H9 (cell line): ENCODE results near the gene NUDT3. TPM values are rescaled to one million over a fixed set of nuclear protein-coding genes. Genes with fewer than 3 reads are reported as not detected.

ENCODE experiments used
- DNase-seq: peaks from one replicate; pipeline ENCODE4 v3.0.0-alpha.2; 2017
- H2AFZ ChIP-seq: one replicate; pipeline ENCODE4 v1.6.1; 2013; ENCODE audit warnings: mild to moderate bottlenecking, low read length, control low read depth, moderate library complexity
- H2AK5ac ChIP-seq: 2 replicates; pipeline ENCODE4 v1.6.1; 2013; ENCODE audit warnings: low read length, control low read depth, mixed read lengths; ENCODE audit not compliant: insufficient read length
- H2BK120ac ChIP-seq: one replicate; pipeline ENCODE4 v1.6.1; 2013; ENCODE audit warnings: low read depth, mild to moderate bottlenecking, low read length, control low read depth, inconsistent platforms; ENCODE audit not compliant: poor library complexity, severe bottlenecking
- H2BK12ac ChIP-seq: 2 replicates; pipeline ENCODE4 v1.6.1; 2013; ENCODE audit warnings: low read length, control low read depth, mixed read lengths, low read depth; ENCODE audit not compliant: insufficient read length
- H2BK15ac ChIP-seq: 2 replicates; pipeline ENCODE4 v1.6.1; 2013; ENCODE audit warnings: low read depth, low read length, control low read depth
- H2BK20ac ChIP-seq: one replicate; pipeline ENCODE4 v1.6.1; 2013; ENCODE audit warnings: low read depth, mild to moderate bottlenecking, low read length, control low read depth, inconsistent platforms; ENCODE audit not compliant: poor library complexity, severe bottlenecking
- H2BK5ac ChIP-seq: 2 replicates; pipeline ENCODE4 v1.6.1; 2013; ENCODE audit warnings: low read length, control low read depth, mixed read lengths; ENCODE audit not compliant: insufficient read length
- H3K14ac ChIP-seq: 2 replicates; pipeline ENCODE4 v1.6.1; 2013; ENCODE audit warnings: low read length, control low read depth; ENCODE audit not compliant: insufficient read depth
- H3K18ac ChIP-seq: 2 replicates; pipeline ENCODE4 v1.6.1; 2013; ENCODE audit warnings: low read depth, mild to moderate bottlenecking, mixed read lengths, low read length, control low read depth; ENCODE audit not compliant: insufficient read length
- H3K23ac ChIP-seq: 2 replicates; pipeline ENCODE4 v1.6.1; 2013; ENCODE audit warnings: low read length, control low read depth, mixed read lengths, low read depth; ENCODE audit not compliant: insufficient read length
- H3K23me2 ChIP-seq: 2 replicates; pipeline ENCODE4 v1.6.1; 2013; ENCODE audit warnings: low read depth, mild to moderate bottlenecking, mixed read lengths, low read length, control low read depth; ENCODE audit not compliant: insufficient read length, poor library complexity, severe bottlenecking
- H3K27ac ChIP-seq: 2 replicates; pipeline ENCODE4 v1.5.1; 2013; ENCODE audit warnings: low read length, control low read depth, mixed read lengths, low read depth; ENCODE audit not compliant: insufficient read length
- H3K27me3 ChIP-seq: 2 replicates; pipeline ENCODE4 v1.6.1; 2013; ENCODE audit warnings: low read length, control low read depth, inconsistent platforms; ENCODE audit not compliant: insufficient read depth
- H3K4ac ChIP-seq: 2 replicates; pipeline ENCODE4 v1.6.1; 2013; ENCODE audit warnings: low read depth, mild to moderate bottlenecking, control low read depth, inconsistent platforms, low read length, moderate library complexity
- H3K4me1 ChIP-seq: 2 replicates; pipeline ENCODE4 v1.6.1; 2013; ENCODE audit warnings: low read length, control low read depth, inconsistent platforms; ENCODE audit not compliant: insufficient read depth
- H3K4me2 ChIP-seq: 2 replicates; pipeline ENCODE4 v1.6.1; 2013; ENCODE audit warnings: low read length, control low read depth, mixed read lengths; ENCODE audit not compliant: insufficient read length, insufficient read depth
- H3K56ac ChIP-seq: 2 replicates; pipeline ENCODE4 v1.6.1; 2013; ENCODE audit warnings: low read depth, mild to moderate bottlenecking, mixed read lengths, low read length, control low read depth; ENCODE audit not compliant: insufficient read length
- H3K79me1 ChIP-seq: 2 replicates; pipeline ENCODE4 v1.6.1; 2013; ENCODE audit warnings: low read depth, mild to moderate bottlenecking, moderate library complexity, low read length, control low read depth, inconsistent platforms; ENCODE audit not compliant: insufficient read depth, poor library complexity, severe bottlenecking
- H3K79me2 ChIP-seq: 2 replicates; pipeline ENCODE4 v1.6.1; 2013; ENCODE audit warnings: low read length, control low read depth, inconsistent platforms; ENCODE audit not compliant: insufficient read depth
- H3K9ac ChIP-seq: 2 replicates; pipeline ENCODE4 v1.6.1; 2013; ENCODE audit warnings: low read length, control low read depth, mixed read lengths; ENCODE audit not compliant: insufficient read length; ENCODE audit errors: extremely low read depth
- H3K9me3 ChIP-seq: one replicate; pipeline ENCODE4 v1.6.1; 2013; ENCODE audit warnings: low read depth, low read length, inconsistent platforms; ENCODE audit not compliant: control insufficient read depth
- H3T11ph ChIP-seq: one replicate; pipeline ENCODE4 v1.6.1; 2013; ENCODE audit warnings: mild to moderate bottlenecking, low read length, control low read depth, inconsistent platforms
- H4K20me1 ChIP-seq: one replicate; pipeline ENCODE4 v1.6.1; 2013; ENCODE audit not compliant: control insufficient read depth, insufficient read length, insufficient read depth
- H4K5ac ChIP-seq: 2 replicates; pipeline ENCODE4 v1.6.1; 2013; ENCODE audit warnings: low read depth, mild to moderate bottlenecking, mixed read lengths, low read length, control low read depth; ENCODE audit not compliant: insufficient read length
- H4K8ac ChIP-seq: replicated peaks from 2 replicates; pipeline ENCODE4 v1.6.1; 2013; ENCODE audit warnings: low read length, control low read depth, mixed read lengths, low read depth; ENCODE audit not compliant: insufficient read length
- H4K91ac ChIP-seq: 2 replicates; pipeline ENCODE4 v1.6.1; 2013; ENCODE audit warnings: low read depth, mild to moderate bottlenecking, moderate library complexity, mixed read lengths, low read length, control low read depth; ENCODE audit not compliant: insufficient read length
- H3K27ac Mint-ChIP-seq, 3 experiments: 2 replicates in 2 of 3; 3 replicates in 1 of 3; pipeline ENCODE4 v1.8.0; 2020 to 2021; ENCODE audit warnings: mixed read lengths in 3 of 3, mild to moderate bottlenecking in 1 of 3, moderate library complexity in 1 of 3
- H3K27me3 Mint-ChIP-seq: 2 replicates; pipeline ENCODE4 v1.8.0; 2021; ENCODE audit warnings: low read depth, mild to moderate bottlenecking, moderate library complexity, mixed read lengths
- H3K36me3 Mint-ChIP-seq, 3 experiments: 2 replicates in 2 of 3; 3 replicates in 1 of 3; pipeline ENCODE4 v1.8.0; 2020 to 2021; ENCODE audit warnings: low read depth in 3 of 3, mixed read lengths in 3 of 3; ENCODE audit not compliant: insufficient read depth in 1 of 3
- H3K4me1 Mint-ChIP-seq, 2 experiments: 2 replicates each; pipeline ENCODE4 v1.8.0; 2020; ENCODE audit warnings: mixed read lengths in 2 of 2
- H3K4me3 Mint-ChIP-seq, 2 experiments: 2 replicates in 1 of 2; 3 replicates in 1 of 2; pipeline ENCODE4 v1.8.0; 2020 to 2021; ENCODE audit warnings: mild to moderate bottlenecking in 2 of 2, mixed read lengths in 2 of 2, moderate library complexity in 1 of 2
- H3K9me3 Mint-ChIP-seq, 2 experiments: 2 replicates in 1 of 2; 3 replicates in 1 of 2; pipeline ENCODE4 v1.8.0; 2020; ENCODE audit warnings: mild to moderate bottlenecking in 2 of 2, mixed read lengths in 2 of 2, moderate library complexity in 1 of 2
- CTCF ChIP-seq: fragments of 200-600 bp; sonication (generic); conservative IDR thresholded peaks from 3 replicates; pipeline ENCODE4 v1.8.0; 2021; ENCODE audit warnings: antibody characterized with exemption, mild to moderate bottlenecking
- WGBS: extraction: QIAGEN DNeasy Blood & Tissue Kit; methylation state at CpG from one replicate; pipeline ENCODE4 v1.1.7; 2013; ENCODE audit warnings: missing lambda C conversion rate, low lambda C conversion rate, mixed read lengths; ENCODE audit not compliant: insufficient read length; ENCODE audit errors: extremely low coverage; 5-methylcytosine and 5-hydroxymethylcytosine counted together
- total RNA-seq: library from RNA; stranded (reverse); gene quantifications from 2 replicates; pipeline ENCODE4 v1.2.1, GENCODE V29; 2021

Gene NUDT3
- total RNA-seq, 1 experiment from 2014 or later: 23.6 TPM

DNA sequence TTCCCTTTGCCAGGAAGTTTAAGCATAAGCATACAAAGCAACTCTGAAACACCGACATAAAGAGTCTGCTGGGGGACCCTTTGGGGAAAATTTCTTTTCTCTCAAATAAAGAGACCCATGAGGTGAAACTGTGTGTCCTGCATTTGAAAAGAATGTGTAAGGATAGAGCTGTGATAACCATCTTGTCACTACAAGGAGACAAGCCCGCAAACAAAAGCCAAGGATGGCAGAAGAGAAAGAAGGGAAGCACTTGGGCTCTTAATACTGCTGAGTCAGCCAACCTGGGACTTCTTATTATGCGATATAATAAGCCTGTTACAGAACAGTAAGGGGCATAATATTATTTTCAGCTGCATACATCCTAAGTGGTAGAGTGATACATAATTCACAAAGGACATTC is 52.5 kb downstream of the NUDT3 start:
- H3K9me3 ChIP-seq: no peaks in the 10 kb centered on the region
- no peaks in the 10 kb centered on the region for H3K4me1 ChIP-seq
- Mint-ChIP-seq H3K27me3 (no peaks in the 10 kb centered on the region), H3K27ac (no peak overlapping the region; a peak in 1 of 7 replicates), H3K9me3 (no peaks in the 10 kb centered on the region; a peak in 1 of 5 replicates), H3K4me1 (peaks cover 10 to 33% of the 10 kb centered on the region in 2 experiments), H3K36me3 (peaks cover 0 to 5% (median 2%) of the 10 kb centered on the region in 3 experiments; a peak in 4 of 7 replicates), H3K4me3 (no peak overlapping the region)
- H3K23ac ChIP-seq: no peak overlapping the region
- no peaks in the 10 kb centered on the region for H3K23me2 ChIP-seq
- no peak overlapping the region for H4K5ac ChIP-seq
- no peak overlapping the region for H2BK15ac ChIP-seq
- no peak overlapping the region for H2AK5ac ChIP-seq
- no peak overlapping the region for H2BK5ac ChIP-seq
- no peak overlapping the region for H3K56ac ChIP-seq
- no peak for DNase-seq
- H3K9ac ChIP-seq: no peak overlapping the region
- H3K14ac ChIP-seq: no peak overlapping the region
- H3K4ac ChIP-seq: no peak overlapping the region
- H3K27ac ChIP-seq: no peak overlapping the region
- no peak overlapping the region for H4K8ac ChIP-seq
- no CpG with 5 or more reads among the region's 3 CpGs for WGBS
- H2BK20ac ChIP-seq: no peak overlapping the region
- no peak overlapping the region for H2BK120ac ChIP-seq
- H3K18ac ChIP-seq: no peak overlapping the region
- H3K79me2 ChIP-seq: no peaks in the 10 kb centered on the region; the same call in 1 of the 2 replicates
- no peaks in the 10 kb centered on the region for H4K20me1 ChIP-seq
- no peak overlapping the region for H4K91ac ChIP-seq
- no peaks in the 10 kb centered on the region for H3K27me3 ChIP-seq
- no peaks in the 10 kb centered on the region for H3K79me1 ChIP-seq
- no peak overlapping the region for H2AFZ ChIP-seq
- H2BK12ac ChIP-seq: no peak overlapping the region
- no peak overlapping the region for H3T11ph ChIP-seq
- no peak for TF ChIP-seq CTCF
- no peak overlapping the region for H3K4me2 ChIP-seq
